ENCODE data around the gene FNDC3B.
"Not testable (repeated sequence)": the region's sequence is repeated elsewhere in the genome, so short reads cannot be mapped to it uniquely, and the experiment has no call there.

FNDC3B gene

DNA sequence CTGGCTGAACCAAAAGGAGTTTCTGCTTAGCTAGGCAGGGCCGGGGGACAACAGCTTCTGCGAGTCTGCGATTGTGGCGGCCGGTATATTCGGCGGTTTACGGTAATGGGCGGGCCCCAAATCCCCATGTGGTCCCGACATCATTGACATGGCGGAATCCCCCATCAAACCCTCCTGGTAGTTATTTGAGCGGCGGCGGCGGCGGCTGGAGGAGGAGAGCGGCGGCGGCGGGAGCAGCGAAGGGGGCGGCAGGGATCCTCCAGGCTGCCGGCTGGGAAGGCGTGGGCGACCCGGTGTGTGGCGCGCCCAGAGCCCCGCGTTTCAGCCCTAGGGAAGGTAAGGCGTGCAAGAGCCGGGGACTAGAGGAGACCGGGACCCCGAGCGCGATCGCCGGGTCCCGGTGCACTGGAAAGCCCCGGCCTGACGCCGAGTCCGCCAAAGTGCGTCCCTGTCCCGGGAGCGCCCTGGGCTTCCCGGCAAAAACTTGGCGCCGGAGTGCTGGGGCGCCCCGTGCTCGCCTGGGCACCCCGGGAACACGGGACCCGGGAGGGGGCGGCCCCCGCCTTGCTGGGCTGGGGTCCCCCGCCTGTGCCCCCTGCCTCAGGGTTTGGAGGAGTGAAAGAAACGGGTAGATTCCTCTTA is at the start of gene FNDC3B:
TSS of gene FNDC3B (plus strand) at position 143 of the 642 bp plus-strand sequence. CDS start 72,902 bp downstream, outside the sequence.
- peak; percentile 95 for DNase-seq

- not testable (repeated sequence) for DNase-seq
Observed at GRCh38 chr3:171990239-171990638, 49.1 kb upstream of the FNDC3B start.

DNA sequence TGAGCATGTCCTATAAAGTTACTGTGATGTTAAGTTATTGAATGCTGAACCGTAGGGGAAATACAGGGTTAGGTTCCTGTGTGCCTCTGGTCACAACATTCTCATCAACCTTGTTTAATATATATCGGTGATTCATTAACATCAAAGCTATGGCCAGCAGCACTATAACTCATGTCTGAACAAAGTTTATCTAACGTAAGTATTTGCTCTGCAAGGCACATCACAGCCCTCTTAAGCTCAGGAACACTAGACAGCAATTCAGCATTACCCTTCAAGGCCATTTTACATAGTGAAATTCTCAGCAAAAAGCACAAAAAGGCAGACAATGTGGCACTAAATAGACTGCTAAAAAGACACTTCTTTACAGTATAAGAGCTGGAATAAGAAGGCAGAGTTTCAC is 48.2 kb upstream of the FNDC3B start:
- DNase-seq = no peak

GRCh38 chr3:171994646-171995428 is 44.5 kb upstream of the FNDC3B start:
- DNase-seq = no peak

DNA sequence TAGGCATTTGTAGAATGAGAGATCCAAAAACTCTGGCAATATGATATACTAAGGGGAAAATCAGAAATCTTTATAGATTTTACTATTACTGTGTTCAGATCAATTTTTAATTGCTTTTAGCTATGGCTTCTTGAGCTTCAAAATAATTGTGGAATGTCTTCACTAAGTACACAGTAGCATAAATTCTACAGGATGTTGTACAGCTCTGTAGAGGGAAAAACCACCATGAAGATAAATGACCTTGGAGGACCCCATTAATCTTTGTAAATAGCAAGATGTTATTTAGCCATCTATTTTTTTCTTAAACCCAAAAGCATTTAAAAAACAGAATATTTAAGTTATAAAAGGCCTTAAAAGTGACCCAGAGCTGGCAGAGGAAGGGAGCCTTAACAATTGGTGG is 43.9 kb upstream of the FNDC3B start:
- no peak for DNase-seq

DNA sequence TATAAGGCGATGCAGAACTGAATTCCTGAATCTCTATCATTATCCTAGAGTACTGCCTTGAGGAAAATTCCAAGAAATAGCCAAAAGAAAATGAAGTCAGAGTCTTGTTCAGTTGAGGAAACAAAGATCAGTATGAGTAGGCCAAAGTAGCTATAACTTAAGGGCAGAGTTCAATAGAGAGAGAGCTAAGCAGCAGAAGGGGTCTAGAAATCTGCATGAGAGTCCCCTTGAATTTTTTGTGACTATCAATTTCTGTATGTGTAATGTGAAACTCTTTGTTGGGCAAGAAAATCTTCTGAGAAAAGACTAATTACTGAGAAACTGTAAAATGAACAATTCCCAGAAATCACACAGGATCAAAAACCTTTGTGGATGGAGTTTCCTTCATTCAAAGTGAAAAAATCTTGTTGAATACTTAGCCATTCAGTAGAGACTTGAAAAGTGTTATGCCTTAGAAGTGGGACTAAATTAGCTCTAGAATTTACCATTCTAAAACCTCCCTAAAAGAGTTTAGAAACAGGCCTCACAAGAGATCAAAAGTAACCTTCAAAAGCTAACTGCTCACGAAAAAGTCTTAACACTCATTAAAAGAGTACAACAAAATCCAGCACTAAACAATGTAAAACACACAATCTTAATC is 43.1 kb upstream of the FNDC3B start:
- DNase-seq = no peak

- DNase-seq = not testable (repeated sequence)
Observed at GRCh38 chr3:171998731-171999130, 40.6 kb upstream of the FNDC3B start.

GRCh38 chr3:172001616-172002015 is 37.8 kb upstream of the FNDC3B start:
- DNase-seq = not testable (repeated sequence)

GRCh38 chr3:172002512-172003078 is 36.8 kb upstream of the FNDC3B start:
- no peak for DNase-seq

GRCh38 chr3:172003146-172003545 is 36.2 kb upstream of the FNDC3B start:
- no peak for DNase-seq

GRCh38 chr3:172007065-172007370 is 32.4 kb upstream of the FNDC3B start:
- no peak for DNase-seq

DNA sequence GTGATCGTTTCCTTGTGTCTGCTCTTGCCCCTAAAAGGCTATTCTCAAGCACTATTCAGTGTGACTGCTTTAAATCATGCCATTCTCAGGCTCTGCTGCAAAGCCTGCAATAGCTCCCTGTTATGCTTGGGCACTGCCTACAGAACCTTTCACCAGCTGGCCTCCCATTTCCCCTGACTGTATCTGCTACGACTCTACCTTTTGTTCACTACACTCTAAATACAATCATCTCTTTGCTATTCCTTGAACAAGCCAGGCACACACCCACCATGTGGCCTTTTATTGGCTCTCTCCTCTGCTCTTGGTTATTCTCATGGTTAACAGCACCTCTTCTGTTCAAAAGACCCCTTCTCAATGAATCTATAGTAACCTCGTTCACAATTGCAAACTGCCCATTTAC is 29.6 kb upstream of the FNDC3B start:
- DNase-seq = no peak

DNA sequence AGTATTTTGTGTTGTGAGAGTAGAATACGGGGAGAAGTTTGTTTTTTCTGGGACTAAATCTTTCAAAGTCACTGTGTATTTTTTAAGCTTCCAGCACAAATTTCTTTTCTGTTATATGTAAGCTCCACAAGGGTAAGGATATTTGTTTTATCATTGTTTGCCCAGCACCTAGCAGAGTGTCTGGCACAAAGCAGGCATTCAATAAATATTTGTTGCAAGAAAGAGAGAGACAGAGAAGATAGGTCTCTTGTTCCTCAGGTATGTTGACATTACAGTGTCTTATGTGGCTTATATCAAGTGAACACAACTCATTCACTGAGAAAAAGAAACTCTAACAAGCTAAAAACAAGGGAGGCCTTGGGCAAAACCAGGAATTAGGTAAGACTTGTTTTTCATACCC is 26.6 kb upstream of the FNDC3B start:
- DNase-seq = no peak

DNA sequence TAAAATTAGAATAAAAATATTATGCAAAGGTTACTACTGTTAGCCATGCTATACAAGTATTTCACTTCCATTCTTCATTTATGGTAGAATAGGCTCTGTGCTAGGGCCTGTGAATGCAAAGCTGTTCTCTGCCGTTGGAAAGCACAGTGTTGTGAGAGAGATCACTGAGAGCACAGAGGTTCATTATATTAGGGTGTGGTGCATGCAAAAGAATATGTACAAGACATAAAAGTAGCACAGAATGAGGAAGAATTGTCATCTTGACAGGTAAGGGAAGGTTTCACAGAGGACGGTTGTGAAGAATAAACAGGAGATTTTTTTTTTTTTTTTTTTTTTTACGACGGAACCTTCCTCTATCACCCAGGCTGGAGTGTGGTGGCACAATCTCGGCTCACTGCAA is 25.2 kb upstream of the FNDC3B start:
- no peak for DNase-seq

DNA sequence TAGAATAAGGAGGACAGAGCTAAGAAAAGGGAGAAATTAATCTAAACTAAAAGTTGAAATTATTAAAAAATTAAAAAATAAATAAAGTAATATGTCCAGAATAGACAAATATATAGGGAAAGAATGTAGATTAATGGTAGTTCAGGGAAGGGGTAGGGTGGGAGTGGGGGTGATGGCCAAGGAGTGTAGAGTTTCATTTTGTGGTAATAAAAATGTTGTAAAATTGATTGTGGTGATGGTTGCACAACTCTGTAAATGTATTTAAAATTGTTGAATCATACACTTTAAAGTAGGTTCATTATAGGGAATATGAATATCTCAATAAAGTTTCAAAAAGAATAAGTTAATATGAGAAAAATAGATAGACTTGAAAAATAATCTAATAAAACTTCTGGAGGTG is 21.0 kb upstream of the FNDC3B start:
- DNase-seq = no peak

DNA sequence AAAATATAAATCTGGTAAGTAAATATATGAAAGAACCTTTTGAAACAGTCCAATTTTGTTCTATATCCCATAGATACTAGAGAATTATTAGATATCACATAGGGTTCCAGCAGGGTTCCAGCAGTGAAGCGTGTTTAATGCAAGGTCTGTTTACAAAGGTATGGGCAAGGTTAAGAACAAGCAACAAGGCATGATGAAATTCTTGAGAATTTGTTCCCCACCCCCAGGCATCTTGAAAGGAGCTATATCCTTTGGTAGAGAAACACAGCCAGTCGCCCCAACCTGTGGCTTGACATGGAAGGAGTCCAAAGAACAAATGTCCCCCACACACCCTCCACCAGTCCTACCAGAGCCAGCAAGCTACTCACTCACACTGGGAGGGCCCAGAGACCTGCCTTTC is 18.6 kb upstream of the FNDC3B start:
- no peak for DNase-seq

GRCh38 chr3:172021164-172021563 is 18.2 kb upstream of the FNDC3B start:
- no peak for DNase-seq

- DNase-seq = no peak
Observed at GRCh38 chr3:172021859-172022258, 17.5 kb upstream of the FNDC3B start.

- no peak for DNase-seq
Observed at GRCh38 chr3:172023915-172024314, 15.5 kb upstream of the FNDC3B start.

DNA sequence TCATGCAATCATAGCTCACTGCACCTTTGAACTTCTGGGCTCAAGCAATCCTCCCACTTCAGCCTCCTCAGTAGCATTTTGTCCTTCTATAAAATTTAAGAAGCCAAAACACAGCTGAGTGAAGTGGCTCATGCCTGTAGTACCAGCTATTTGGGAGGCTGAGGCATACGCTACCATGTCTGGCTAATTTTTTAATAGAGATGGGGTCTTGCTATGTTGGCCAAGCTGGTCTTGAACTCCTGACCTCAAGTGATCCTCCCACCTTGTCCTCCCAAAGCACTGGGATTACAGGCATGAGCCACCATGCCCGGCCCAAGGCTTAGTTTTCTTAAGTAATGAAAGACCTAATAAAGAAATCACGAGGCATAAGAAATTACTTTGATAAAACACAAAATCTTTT is 14.7 kb upstream of the FNDC3B start:
- no peak for DNase-seq

DNA sequence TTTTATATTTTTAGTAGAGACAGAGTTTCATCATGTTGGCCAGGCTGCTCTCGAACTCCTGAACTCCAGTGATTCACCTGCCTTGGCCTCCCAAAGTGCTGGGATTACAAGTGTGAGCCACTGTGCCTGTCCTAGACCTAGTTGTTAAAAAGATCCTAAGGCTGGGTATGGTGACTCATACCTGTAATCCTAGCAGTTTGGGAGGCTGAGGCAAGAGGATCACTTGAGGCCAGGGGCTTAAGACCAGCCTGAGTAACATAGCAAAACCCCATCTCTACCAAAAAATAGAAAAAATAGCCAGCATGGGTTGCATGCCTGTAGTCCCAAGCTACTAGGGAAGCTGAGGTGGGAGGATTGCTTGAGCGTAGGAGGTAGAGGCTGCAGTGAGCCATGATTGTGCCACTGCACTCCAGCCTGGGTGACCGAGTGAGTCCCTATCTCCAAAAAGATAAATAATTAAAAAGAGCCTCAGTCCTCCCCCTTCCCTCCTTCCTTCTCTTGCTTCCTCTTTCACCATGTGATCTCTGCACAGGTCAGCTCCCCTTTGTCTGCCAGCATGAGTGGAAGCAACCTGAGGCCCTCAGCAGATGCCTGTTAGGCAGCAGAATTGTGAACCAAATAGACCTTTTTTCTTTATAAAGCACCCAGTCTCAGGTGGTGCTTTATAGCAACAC is 9.8 kb upstream of the FNDC3B start:
- no peak for DNase-seq

DNA sequence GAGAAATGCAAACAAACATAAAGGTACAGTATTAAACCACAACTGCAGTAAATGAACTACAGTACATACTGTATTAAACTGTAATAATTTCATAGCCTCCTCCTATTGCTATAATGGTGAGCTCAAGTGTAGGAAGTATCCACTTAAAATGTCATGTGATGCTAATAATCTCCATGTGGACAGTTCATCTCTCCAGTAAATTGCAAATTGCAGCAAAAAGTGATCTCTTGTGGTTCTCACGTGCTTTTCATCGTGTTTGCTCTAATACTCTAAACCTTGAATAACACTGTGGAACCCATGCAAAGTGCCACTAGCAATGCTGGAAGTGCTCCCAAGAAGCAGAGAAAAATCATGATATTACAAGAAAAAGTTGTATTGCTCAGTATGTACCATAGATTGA is 9.2 kb upstream of the FNDC3B start:
- no peak for DNase-seq

- DNase-seq = no peak
Observed at GRCh38 chr3:172031996-172032395, 7.4 kb upstream of the FNDC3B start.

Measured in activated naive CD4-positive, alpha-beta T cell treated with Interleukin-2 at 50 U/mL for 16 hours (primary cell).